Mesenchymal stem cell (in vitro differentiated cells and primary cell): Measurements from ENCODE around the gene FAM3B.

Experiments used
- DNase-seq: peaks from one replicate; pipeline ENCODE4 v3.0.0-alpha.2; 2013
- H2AFZ ChIP-seq: one replicate; pipeline ENCODE4 v1.6.1; 2013; ENCODE audit warnings: low read depth, mild to moderate bottlenecking, control low read depth, inconsistent platforms, low read length, moderate library complexity
- H2AK5ac ChIP-seq: 2 replicates; pipeline ENCODE4 v1.6.1; 2013; ENCODE audit warnings: low read length, moderate library complexity, mild to moderate bottlenecking, inconsistent platforms; ENCODE audit not compliant: severe bottlenecking
- H2BK120ac ChIP-seq: one replicate; pipeline ENCODE4 v1.6.1; 2013; ENCODE audit warnings: low read depth, mild to moderate bottlenecking, inconsistent platforms, low read length, moderate library complexity
- H2BK12ac ChIP-seq, 2 experiments: one replicate each; pipeline ENCODE4 v1.6.1; 2013; ENCODE audit warnings: inconsistent platforms in 2 of 2, low read length in 2 of 2, mild to moderate bottlenecking in 2 of 2, moderate library complexity in 2 of 2, control low read depth in 1 of 2
- H2BK15ac ChIP-seq: one replicate; pipeline ENCODE4 v1.6.1; 2013; ENCODE audit warnings: mild to moderate bottlenecking, low read depth, inconsistent platforms; ENCODE audit not compliant: poor library complexity, severe bottlenecking
- H2BK5ac ChIP-seq: 2 replicates; pipeline ENCODE4 v1.6.1; 2013; ENCODE audit warnings: low read depth, mild to moderate bottlenecking, low read length, control low read depth, inconsistent platforms; ENCODE audit not compliant: poor library complexity, severe bottlenecking
- H3K14ac ChIP-seq, 2 experiments: one replicate each; pipeline ENCODE4 v1.6.1; 2013; ENCODE audit warnings: inconsistent platforms in 2 of 2, low read length in 2 of 2, control low read depth in 1 of 2, mild to moderate bottlenecking in 1 of 2, moderate library complexity in 1 of 2
- H3K18ac ChIP-seq, 2 experiments: one replicate each; pipeline ENCODE4 v1.6.1; 2013; ENCODE audit warnings: inconsistent platforms in 2 of 2, low read length in 2 of 2, control low read depth in 1 of 2, low read depth in 1 of 2, mild to moderate bottlenecking in 1 of 2
- H3K23ac ChIP-seq, 2 experiments: one replicate each; pipeline ENCODE4 v1.6.1; 2013; ENCODE audit warnings: inconsistent platforms in 2 of 2, low read length in 2 of 2, mild to moderate bottlenecking in 2 of 2, moderate library complexity in 2 of 2, control low read depth in 1 of 2
- H3K27ac ChIP-seq: 2 replicates; pipeline ENCODE4 v1.5.1; 2013; ENCODE audit warnings: mild to moderate bottlenecking, moderate library complexity, low read length, control low read depth, inconsistent platforms; ENCODE audit not compliant: poor library complexity, severe bottlenecking
- H3K27me3 ChIP-seq, 2 experiments: 2 replicates each; pipeline versions ENCODE4 v1.6.1 to v1.7.0; 2013; ENCODE audit warnings: low read length in 2 of 2, mild to moderate bottlenecking in 2 of 2, moderate library complexity in 2 of 2, control low read depth in 1 of 2, inconsistent platforms in 1 of 2; ENCODE audit not compliant: control insufficient read depth in 1 of 2, insufficient read depth in 1 of 2
- H3K36me3 ChIP-seq, 2 experiments: 2 replicates each; pipeline versions ENCODE4 v1.6.1 to v1.7.0; 2013; ENCODE audit warnings: low read length in 2 of 2, control low read depth in 1 of 2, inconsistent platforms in 1 of 2, low read depth in 1 of 2, mild to moderate bottlenecking in 1 of 2; ENCODE audit not compliant: insufficient read depth in 2 of 2, control insufficient read depth in 1 of 2
- H3K4ac ChIP-seq, 2 experiments: one replicate each; pipeline ENCODE4 v1.6.1; 2013; ENCODE audit warnings: inconsistent platforms in 2 of 2, low read length in 2 of 2, mild to moderate bottlenecking in 2 of 2, moderate library complexity in 2 of 2, control low read depth in 1 of 2, low read depth in 1 of 2
- H3K4me1 ChIP-seq: 2 replicates; pipeline ENCODE4 v1.6.1; 2013; ENCODE audit warnings: low read depth, low read length, control low read depth; ENCODE audit not compliant: control insufficient read depth, insufficient read depth
- H3K4me2 ChIP-seq: 2 replicates; pipeline ENCODE4 v1.6.1; 2013; ENCODE audit warnings: low read length, mild to moderate bottlenecking, inconsistent platforms; ENCODE audit not compliant: poor library complexity, severe bottlenecking
- H3K4me3 ChIP-seq, 2 experiments: 2 replicates each; pipeline versions ENCODE4 v1.5.1 to v1.7.0; 2013; ENCODE audit warnings: low read length in 2 of 2, mild to moderate bottlenecking in 2 of 2, control low read depth in 1 of 2, low read depth in 1 of 2; ENCODE audit not compliant: insufficient read depth in 1 of 2
- H3K79me1 ChIP-seq: replicated peaks from 2 replicates; pipeline ENCODE4 v1.6.1; 2013; ENCODE audit warnings: mild to moderate bottlenecking, control low read depth, low read length, inconsistent platforms; ENCODE audit not compliant: poor library complexity, severe bottlenecking
- H3K9ac ChIP-seq: 2 replicates; pipeline ENCODE4 v1.7.0; 2013; ENCODE audit warnings: mild to moderate bottlenecking, low read length, moderate library complexity
- H3K9me3 ChIP-seq: 2 replicates; pipeline ENCODE4 v1.7.0; 2013; ENCODE audit warnings: mild to moderate bottlenecking, low read length; ENCODE audit not compliant: control insufficient read depth
- H4K8ac ChIP-seq: one replicate; pipeline ENCODE4 v1.6.1; 2013; ENCODE audit warnings: inconsistent platforms, mild to moderate bottlenecking, low read length, moderate library complexity
- H4K91ac ChIP-seq: one replicate; pipeline ENCODE4 v1.6.1; 2013; ENCODE audit warnings: mild to moderate bottlenecking, low read length, inconsistent platforms
- WGBS: methylation state at CpG from one replicate; pipeline ENCODE4 v1.1.7; 2013; ENCODE audit warnings: mixed read lengths; 5-methylcytosine and 5-hydroxymethylcytosine counted together

Gene FAM3B

GRCh38 chr21:41325138-41325912, 8.7 kb downstream of the FAM3B start:
- H3K9me3 ChIP-seq, result no peaks in the 10 kb centered on the region
- H2BK5ac ChIP-seq, result no peak overlapping the region
- H3K27ac ChIP-seq, result no peak overlapping the region
- no peak overlapping the region for H2AK5ac ChIP-seq
- H3K4me3 ChIP-seq, result no peak overlapping the region
- H3K4me2 ChIP-seq, result no peak overlapping the region
- no peak for DNase-seq
- H3K79me1 ChIP-seq, result no peaks in the 10 kb centered on the region
- H3K18ac ChIP-seq, result no peak overlapping the region
- no peak overlapping the region for H2AFZ ChIP-seq
- H4K8ac ChIP-seq, result no peak overlapping the region
- no peak overlapping the region for H2BK15ac ChIP-seq
- H2BK120ac ChIP-seq, result no peak overlapping the region
- WGBS, result 84% methylated on average over 5 of the region's 7 CpGs
- no peak overlapping the region for H3K23ac ChIP-seq
- H2BK12ac ChIP-seq, result no peak overlapping the region
- peaks cover 4 to 16% of the 10 kb centered on the region in 2 experiments for H3K27me3 ChIP-seq
- H3K14ac ChIP-seq, result no peak overlapping the region
- no peaks in the 10 kb centered on the region for H3K4me1 ChIP-seq
- no peak overlapping the region for H3K9ac ChIP-seq
- H4K91ac ChIP-seq, result no peak overlapping the region
- no peaks in the 10 kb centered on the region for H3K36me3 ChIP-seq
- no peak overlapping the region for H3K4ac ChIP-seq

DNA sequence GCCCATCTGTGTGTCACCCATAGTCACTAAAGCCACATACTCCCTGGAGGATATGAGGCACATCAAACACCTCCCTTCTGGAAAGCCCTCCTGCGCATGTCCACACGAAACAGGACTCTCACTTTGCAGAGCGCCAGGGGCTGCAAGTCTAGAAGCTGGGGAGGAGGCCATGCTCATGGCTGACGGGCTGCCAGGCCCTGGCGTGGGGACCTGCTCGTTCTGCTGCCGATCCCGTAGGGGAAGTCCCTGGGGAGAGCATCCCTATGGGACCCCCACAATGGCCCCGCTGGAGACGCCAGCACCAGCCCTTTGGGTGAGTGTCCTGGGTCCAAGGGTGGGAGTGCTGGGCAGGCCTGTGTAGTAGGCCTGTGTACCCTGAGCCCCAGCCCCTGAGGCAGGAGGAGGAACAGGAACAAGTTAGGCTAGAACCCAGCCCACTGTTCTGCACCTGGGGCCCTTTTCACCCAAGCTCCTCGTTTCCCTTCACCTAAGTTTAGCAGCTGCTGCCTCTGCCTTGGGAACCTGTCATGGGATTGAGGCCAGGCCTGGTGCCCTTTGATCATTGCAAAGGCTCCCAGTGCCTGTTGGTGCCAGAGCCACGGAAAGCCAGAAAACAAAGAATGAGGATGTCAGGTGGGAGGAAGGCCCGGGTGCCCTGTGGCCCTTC, 9.9 kb downstream of the FAM3B start:
- no peak overlapping the region for H3K18ac ChIP-seq
- no peak overlapping the region for H2BK12ac ChIP-seq
- no peak overlapping the region for H4K8ac ChIP-seq
- no peak for DNase-seq
- no peaks in the 10 kb centered on the region for H3K36me3 ChIP-seq
- no peak overlapping the region for H3K4me2 ChIP-seq
- no peaks in the 10 kb centered on the region for H3K9me3 ChIP-seq
- H3K23ac ChIP-seq, result no peak overlapping the region
- H3K4me1 ChIP-seq, result no peaks in the 10 kb centered on the region
- H2AK5ac ChIP-seq, result no peak overlapping the region
- peaks cover 4 to 6% of the 10 kb centered on the region in 2 experiments for H3K27me3 ChIP-seq
- no peaks in the 10 kb centered on the region for H3K79me1 ChIP-seq
- WGBS, result 84% methylated on average over 12 of the region's 13 CpGs
- no peak overlapping the region for H2AFZ ChIP-seq
- H3K27ac ChIP-seq, result no peak overlapping the region
- H3K14ac ChIP-seq, result no peak overlapping the region
- H2BK15ac ChIP-seq, result no peak overlapping the region
- no peak overlapping the region for H3K4me3 ChIP-seq
- H2BK5ac ChIP-seq, result no peak overlapping the region
- no peak overlapping the region for H3K9ac ChIP-seq
- no peak overlapping the region for H3K4ac ChIP-seq
- H2BK120ac ChIP-seq, result no peak overlapping the region
- H4K91ac ChIP-seq, result no peak overlapping the region

DNA sequence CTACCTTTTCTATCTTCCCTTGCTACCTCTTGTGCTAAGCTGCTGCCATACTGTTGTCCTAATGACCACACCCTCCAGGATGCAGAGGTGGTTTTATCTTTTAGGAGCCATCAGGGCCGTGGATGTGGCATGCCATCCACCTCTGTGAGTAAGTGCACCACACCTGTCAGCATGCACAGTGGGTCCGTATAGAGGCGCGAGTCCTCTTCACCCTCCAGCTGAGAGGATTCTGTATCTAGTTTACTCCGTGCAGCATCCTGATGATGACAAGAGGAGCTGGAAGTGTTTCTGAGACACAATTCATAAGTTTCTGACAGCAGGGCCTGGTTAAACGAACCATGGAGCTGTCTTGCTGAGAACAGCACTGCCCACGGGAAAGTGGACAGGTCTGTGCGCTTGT, 11.2 kb downstream of the FAM3B start:
- H3K9ac ChIP-seq, result no peak overlapping the region
- no peak overlapping the region for H2BK120ac ChIP-seq
- H3K4me2 ChIP-seq, result no peak overlapping the region
- H4K91ac ChIP-seq, result no peak overlapping the region
- H2AFZ ChIP-seq, result no peak overlapping the region
- 81% methylated on average over 8 of the region's 8 CpGs for WGBS
- no peak overlapping the region for H3K23ac ChIP-seq
- H2BK15ac ChIP-seq, result no peak overlapping the region
- no peak overlapping the region for H3K27ac ChIP-seq
- no peak overlapping the region for H3K4me3 ChIP-seq
- no peaks in the 10 kb centered on the region for H3K79me1 ChIP-seq
- H3K9me3 ChIP-seq, result no peaks in the 10 kb centered on the region
- H3K27me3 ChIP-seq, result peaks cover 4 to 6% of the 10 kb centered on the region in 2 experiments
- H2BK12ac ChIP-seq, result no peak overlapping the region
- H3K18ac ChIP-seq, result no peak overlapping the region
- H2AK5ac ChIP-seq, result no peak overlapping the region
- H3K36me3 ChIP-seq, result no peaks in the 10 kb centered on the region
- no peaks in the 10 kb centered on the region for H3K4me1 ChIP-seq
- DNase-seq, result no peak
- H3K14ac ChIP-seq, result no peak overlapping the region
- H2BK5ac ChIP-seq, result no peak overlapping the region
- no peak overlapping the region for H3K4ac ChIP-seq
- H4K8ac ChIP-seq, result no peak overlapping the region

DNA sequence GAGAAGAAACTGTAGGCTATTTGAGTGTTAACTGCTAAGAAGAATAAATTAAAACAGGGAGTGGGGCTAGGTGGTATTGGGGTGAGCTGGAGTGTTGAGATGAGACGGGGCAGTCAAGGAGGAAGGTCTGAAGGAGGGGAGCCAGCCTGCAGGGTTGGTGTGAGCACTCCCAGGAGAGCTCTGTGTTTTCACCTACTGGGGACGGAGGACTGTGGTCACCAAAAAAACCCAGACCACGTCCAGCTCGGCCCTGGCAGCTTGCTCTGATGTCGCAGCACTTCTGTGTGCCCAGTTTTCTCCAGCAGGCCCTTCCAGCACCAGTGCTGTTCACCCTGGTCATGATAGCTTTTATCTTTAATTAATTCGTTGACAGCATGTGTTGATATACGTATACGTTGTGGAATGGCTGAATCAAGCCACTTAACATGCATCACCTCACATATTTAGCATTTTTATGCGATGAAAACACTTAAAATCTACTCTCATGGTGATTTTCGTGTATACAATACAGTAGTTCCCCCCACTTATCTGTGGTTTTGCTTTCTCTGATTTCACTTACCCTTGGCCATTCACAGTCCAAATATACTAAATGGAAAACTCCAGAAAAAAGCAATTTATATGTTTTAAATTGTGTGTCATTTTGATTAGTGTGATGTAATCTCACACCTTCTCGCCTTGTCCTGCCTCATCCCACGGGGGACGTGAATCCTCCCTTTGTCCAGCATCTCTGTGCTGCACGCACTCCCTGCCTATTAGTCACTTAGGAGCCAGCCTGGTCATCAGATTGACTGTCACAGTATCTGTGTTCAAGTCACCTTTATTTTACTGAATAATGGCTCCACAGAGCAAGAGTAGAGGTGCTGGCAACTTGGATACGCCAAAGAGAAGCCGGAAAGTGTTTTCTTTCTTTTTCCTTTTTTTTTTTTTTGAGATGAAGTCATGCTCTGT, 12.3 kb downstream of the FAM3B start:
- no peak overlapping the region for H3K18ac ChIP-seq
- H2AK5ac ChIP-seq, result no peak overlapping the region
- no peak for DNase-seq
- no peak overlapping the region for H2BK12ac ChIP-seq
- H3K9me3 ChIP-seq, result peaks cover 4% of the 10 kb centered on the region
- no peak overlapping the region for H3K14ac ChIP-seq
- no peak overlapping the region for H4K8ac ChIP-seq
- no peaks in the 10 kb centered on the region for H3K36me3 ChIP-seq
- H3K4me3 ChIP-seq, result no peak overlapping the region
- H3K4me2 ChIP-seq, result no peak overlapping the region
- WGBS, result 70% methylated on average over 16 of the region's 16 CpGs
- no peak overlapping the region for H3K4ac ChIP-seq
- H3K27me3 ChIP-seq, result peaks cover 4 to 6% of the 10 kb centered on the region in 2 experiments
- H2BK5ac ChIP-seq, result no peak overlapping the region
- no peaks in the 10 kb centered on the region for H3K79me1 ChIP-seq
- H2BK120ac ChIP-seq, result no peak overlapping the region
- H3K27ac ChIP-seq, result no peak overlapping the region
- no peak overlapping the region for H2BK15ac ChIP-seq
- no peak overlapping the region for H3K9ac ChIP-seq
- H4K91ac ChIP-seq, result no peak overlapping the region
- no peak overlapping the region for H3K23ac ChIP-seq
- no peak overlapping the region for H2AFZ ChIP-seq
- H3K4me1 ChIP-seq, result no peaks in the 10 kb centered on the region
